GM19455 (cell line): ENCODE measurements around the gene SMCHD1.
"Not testable (repeated sequence)": the region's sequence is repeated elsewhere in the genome, so short reads cannot be mapped to it uniquely, and the experiment has no call there.

Experiments used
- ATAC-seq: cut with Tn5 transposase; IDR thresholded peaks from one replicate; pipeline ENCODE4 v1.9.1; 2021; ENCODE audit not compliant: unreplicated experiment

The SMCHD1 gene

DNA sequence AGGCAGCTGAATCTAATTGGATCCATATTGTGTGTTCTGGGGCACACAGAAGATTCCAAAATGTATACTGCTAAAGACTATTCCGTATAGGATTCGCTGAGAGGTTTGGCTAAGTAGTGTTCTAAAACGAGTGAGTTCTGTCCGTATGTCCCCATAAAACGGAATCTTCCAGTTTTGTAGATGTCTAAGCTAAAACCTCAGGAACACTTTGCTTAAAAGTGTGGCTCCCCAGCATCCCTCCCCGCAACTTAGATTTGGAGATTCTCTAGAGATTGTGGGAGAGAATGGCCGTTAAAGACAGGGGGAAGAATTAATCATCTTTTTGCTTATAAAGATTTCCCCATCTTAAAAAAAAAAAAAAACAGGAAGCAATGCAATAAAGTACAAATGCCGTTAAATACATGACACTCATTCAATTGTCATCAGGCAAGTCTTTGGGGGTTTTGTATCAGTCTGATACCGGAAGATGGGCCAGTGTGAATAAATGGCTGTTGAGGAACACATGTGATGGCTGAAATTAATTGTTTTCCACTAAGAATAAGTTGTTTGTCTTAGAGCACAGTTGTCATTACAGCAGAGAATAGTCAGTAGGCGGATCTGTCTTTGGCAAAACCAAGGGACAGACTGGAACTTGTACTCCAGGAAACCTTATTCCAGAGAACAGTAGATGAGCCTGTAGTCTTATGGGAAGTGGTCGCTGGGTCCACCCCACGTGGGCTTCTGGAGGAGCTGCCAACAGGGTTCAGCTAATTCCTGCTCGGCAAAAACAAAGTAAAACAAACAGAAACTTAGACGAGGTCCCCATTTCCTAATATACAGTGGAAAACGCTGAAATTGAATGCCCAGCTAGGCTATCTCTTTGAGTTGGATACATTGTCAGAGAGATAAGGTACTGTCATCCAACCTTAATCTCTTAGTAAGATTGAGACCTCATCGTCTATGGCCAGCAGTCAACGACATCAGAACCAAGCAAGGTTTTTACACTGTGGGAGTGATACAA lies 193.0 kb downstream of the SMCHD1 start:
- ATAC-seq, result no peak

GRCh38 chr18:2850816-2851215 lies 195.3 kb downstream of the SMCHD1 start:
- ATAC-seq, result no peak

GRCh38 chr18:2851771-2852170 lies 196.2 kb downstream of the SMCHD1 start:
- ATAC-seq, result no peak

DNA sequence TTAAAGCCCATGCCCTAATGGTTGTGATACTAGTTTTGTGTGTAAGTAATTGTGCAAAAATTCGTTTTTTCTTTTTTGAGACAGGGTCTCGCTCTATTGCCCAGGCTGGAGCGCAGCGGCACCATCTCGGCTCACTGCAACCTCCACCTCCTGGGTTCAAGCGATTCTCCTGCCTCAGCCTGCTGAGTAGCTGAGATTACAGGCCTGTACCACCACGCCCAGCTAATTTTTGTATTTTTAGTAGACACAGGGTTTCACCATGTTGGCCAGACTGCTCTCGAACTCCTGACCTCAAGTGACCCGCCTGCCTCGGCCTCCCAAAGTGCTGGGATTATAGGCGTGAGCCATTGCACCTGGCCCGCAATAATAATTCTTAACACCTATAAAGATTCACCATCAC lies 196.9 kb downstream of the SMCHD1 start:
- ATAC-seq, result not testable (repeated sequence)

DNA sequence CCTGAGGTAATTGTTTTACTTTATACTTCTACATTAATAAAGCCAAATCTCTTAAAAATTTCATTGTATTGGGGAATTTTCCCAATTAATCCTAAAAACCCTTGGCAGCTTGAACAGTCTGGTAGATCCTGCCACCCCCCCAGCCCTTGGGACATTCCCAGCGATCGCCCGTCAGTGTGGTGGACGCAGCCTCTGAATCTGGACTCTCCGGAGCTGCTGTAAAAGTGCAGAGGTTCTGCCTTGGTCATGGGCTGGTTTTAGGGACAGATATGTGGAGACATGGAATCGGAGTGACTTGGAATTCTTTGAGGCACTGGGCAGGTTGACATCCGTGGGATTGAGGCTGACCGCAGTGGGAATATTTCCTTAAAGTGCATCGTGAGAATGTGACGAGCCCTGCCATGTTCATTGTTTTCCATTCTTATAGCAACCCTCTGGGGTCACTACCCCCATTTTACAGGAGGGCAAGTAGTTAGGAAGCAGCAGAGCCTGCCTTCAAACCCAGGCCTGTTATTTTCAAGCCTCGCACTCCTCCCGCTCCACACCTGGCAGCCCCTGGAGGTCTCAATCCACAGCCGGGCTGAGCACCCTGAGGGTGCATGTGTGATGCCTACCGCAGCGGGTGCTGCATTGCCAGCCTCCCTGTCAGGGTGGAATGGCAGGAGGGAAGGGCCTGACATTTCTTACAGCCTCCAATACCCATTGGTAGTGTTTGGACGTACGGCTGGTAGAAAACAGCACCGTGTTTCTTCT lies 197.8 kb downstream of the SMCHD1 start:
- ATAC-seq, result no peak

DNA sequence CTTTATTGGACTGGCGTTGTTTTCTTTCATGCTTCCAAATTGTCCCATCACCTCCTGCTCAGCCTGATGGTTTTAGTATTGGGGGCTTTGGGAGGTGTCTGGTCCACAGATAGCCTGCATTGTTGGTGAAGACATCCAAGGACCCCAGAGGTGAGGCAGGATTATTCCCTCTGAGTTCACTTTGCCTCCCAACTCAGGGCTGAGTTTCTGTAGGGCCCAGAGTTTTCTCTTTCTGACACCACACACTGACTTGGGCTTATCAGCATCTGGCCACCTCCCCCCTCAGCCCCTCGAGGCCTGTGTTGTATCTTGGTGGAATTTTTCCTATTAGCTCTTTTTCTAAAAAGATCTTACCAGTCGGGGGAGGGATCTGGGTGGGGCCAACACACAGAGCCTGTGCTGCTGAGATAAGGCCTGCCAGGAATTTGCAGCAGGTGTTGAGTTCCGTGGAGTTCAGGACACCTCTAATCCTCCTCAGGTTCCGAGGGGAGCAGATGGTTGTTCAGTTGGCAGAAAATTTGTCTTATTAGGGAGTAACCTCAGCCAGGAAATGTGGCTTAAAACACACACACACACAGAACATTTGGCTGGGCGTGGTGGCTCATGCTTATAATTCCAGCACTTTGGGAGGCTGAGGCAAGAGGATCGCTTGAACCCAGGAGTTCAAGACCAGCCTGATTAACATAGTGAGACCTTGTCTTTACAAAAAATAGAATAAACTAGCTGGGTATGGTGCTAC lies 198.6 kb downstream of the SMCHD1 start:
- ATAC-seq, result no peak
